ENCODE data around the gene TNS1. TPM values are rescaled to one million over a fixed set of nuclear protein-coding genes. Genes with fewer than 3 reads are reported as not detected.

Gene TNS1
- total RNA-seq, 1 donor from 2014 or later: 25.1 TPM

GRCh38 chr2:217808326-217808725, 194.5 kb downstream of the TNS1 start:
- H3K4me3 ChIP-seq (ENCODE audit: low read depth, low read length): no peak overlapping the region
- no peak for DNase-seq (ENCODE audit: low read depth)
- no peak for TF ChIP-seq CTCF (conservative IDR thresholded peaks at IDR 0.05; ENCODE audit: low read depth, low read length)

- no peak overlapping the region for H3K4me3 ChIP-seq (ENCODE audit: low read depth, low read length)
- no peak for TF ChIP-seq CTCF (conservative IDR thresholded peaks at IDR 0.05; ENCODE audit: low read depth, low read length)
- no peak for DNase-seq (ENCODE audit: low read depth)
These were observed 195.0 kb downstream of the TNS1 start for GRCh38 chr2:217807753-217808152.

- no peak for DNase-seq (ENCODE audit: low read depth)
- no peak for TF ChIP-seq CTCF (conservative IDR thresholded peaks at IDR 0.05; ENCODE audit: low read depth, low read length)
These were observed 195.8 kb downstream of the TNS1 start for GRCh38 chr2:217807025-217807424.

GRCh38 chr2:217806482-217806765, 196.4 kb downstream of the TNS1 start:
- no peak overlapping the region for H3K4me3 ChIP-seq (ENCODE audit: low read depth, low read length)
- no peak for DNase-seq (ENCODE audit: low read depth)
- no peak for TF ChIP-seq CTCF (conservative IDR thresholded peaks at IDR 0.05; ENCODE audit: low read depth, low read length)

More at GRCh38 chr2:217807025-217807424, 195.8 kb downstream of the TNS1 start:
- H3K4me3 ChIP-seq (ENCODE audit: low read depth, low read length): no peak overlapping the region

GRCh38 chr2:217805668-217806481, 196.9 kb downstream of the TNS1 start:
- no peak for DNase-seq (ENCODE audit: low read depth)
- no peak for TF ChIP-seq CTCF (conservative IDR thresholded peaks at IDR 0.05; ENCODE audit: low read depth, low read length)
- H3K4me3 ChIP-seq (ENCODE audit: low read depth, low read length): no peak overlapping the region

- H3K4me3 ChIP-seq (ENCODE audit: low read depth, low read length): no peak overlapping the region
- DNase-seq (ENCODE audit: low read depth): no peak
- TF ChIP-seq CTCF (conservative IDR thresholded peaks at IDR 0.05; ENCODE audit: low read depth, low read length): no peak
These were observed 197.8 kb downstream of the TNS1 start for GRCh38 chr2:217804791-217805667.

All from epithelial cell of proximal tubule (primary cell).